Urinary bladder (tissue), 4 donors: Measurements from ENCODE around the gene HSF2BP. TPM values are rescaled to one million over a fixed set of nuclear protein-coding genes. Genes with fewer than 3 reads are reported as not detected.
"Not testable (repeated sequence)": the region's sequence is repeated elsewhere in the genome, so short reads cannot be mapped to it uniquely, and the experiment has no call there.

ENCODE experiments used
- DNase-seq: peaks from one replicate; pipeline ENCODE4 v3.0.0-alpha.2; 2015; ENCODE audit errors: extremely low spot score
- H3K27ac ChIP-seq: one replicate; pipeline ENCODE4 v1.5.1; 2013; ENCODE audit warnings: low read depth, mild to moderate bottlenecking, moderate library complexity
- H3K36me3 ChIP-seq: one replicate; pipeline ENCODE4 v1.6.1; 2013; ENCODE audit warnings: mild to moderate bottlenecking, moderate library complexity; ENCODE audit not compliant: insufficient read depth
- H3K4me1 ChIP-seq: one replicate; pipeline ENCODE4 v1.6.1; 2013; ENCODE audit warnings: mild to moderate bottlenecking, moderate library complexity; ENCODE audit not compliant: insufficient read depth
- H3K4me3 ChIP-seq: one replicate; pipeline ENCODE4 v1.5.1; 2013; ENCODE audit warnings: low read depth, low read length
- WGBS: extraction: QIAGEN DNeasy Blood & Tissue Kit; methylation state at CpG from one replicate; pipeline ENCODE4 v1.1.7; 2013; 5-methylcytosine and 5-hydroxymethylcytosine counted together
- polyA plus RNA-seq: library from polyadenylated mRNA; stranded (reverse); fragments of 200-250 nt; gene quantifications from one replicate; pipeline ENCODE4 v1.2.3, GENCODE V29; 2013
- total RNA-seq: library from RNA; depleted of rRNA; stranded (reverse); fragments of >200 nt; gene quantifications from one replicate; pipeline ENCODE4 v1.2.3, GENCODE V29; 2014
- donor health status: healthy with polysubstance abuse.
- donor health status: healthy.

The HSF2BP gene
- total and polyA plus RNA-seq, 2 donors, result 0.37 to 1.1 TPM

GRCh38 chr21:43632373-43632905 lies 26.8 kb downstream of the HSF2BP start:
- Histone ChIP-seq H3K4me1 (no peaks in the 10 kb centered on the region), H3K36me3 (no peaks in the 10 kb centered on the region), H3K27ac (no peak overlapping the region), H3K4me3 (no peak overlapping the region)
- WGBS, result 80% methylated on average over 5 of the region's 5 CpGs
- DNase-seq, result no peak

GRCh38 chr21:43631411-43632107 lies 27.7 kb downstream of the HSF2BP start:
- Histone ChIP-seq H3K4me3 (no peak overlapping the region), H3K4me1 (no peaks in the 10 kb centered on the region), H3K36me3 (no peaks in the 10 kb centered on the region), H3K27ac (no peak overlapping the region)
- WGBS, result 95% methylated on average over 14 of the region's 14 CpGs
- no peak for DNase-seq

GRCh38 chr21:43627527-43627926 lies 31.8 kb downstream of the HSF2BP start:
- 66% methylated on average over 2 of the region's 2 CpGs for WGBS
- no peaks in the 10 kb centered on the region for H3K36me3 ChIP-seq
- no peak overlapping the region for H3K27ac ChIP-seq
- H3K4me1 ChIP-seq, result no peaks in the 10 kb centered on the region
- DNase-seq, result no peak
- no peak overlapping the region for H3K4me3 ChIP-seq

- H3K27ac ChIP-seq, result no peak overlapping the region
- H3K36me3 ChIP-seq, result no peaks in the 10 kb centered on the region
- WGBS, result 27% methylated on average over 3 of the region's 3 CpGs
These were observed 32.9 kb downstream of the HSF2BP start for GRCh38 chr21:43626390-43626789.

GRCh38 chr21:43624339-43624738 lies 34.9 kb downstream of the HSF2BP start:
- no peaks in the 10 kb centered on the region for H3K36me3 ChIP-seq
- no peak overlapping the region for H3K27ac ChIP-seq
- no peak for DNase-seq
- H3K4me3 ChIP-seq, result no peak overlapping the region
- no peaks in the 10 kb centered on the region for H3K4me1 ChIP-seq
- 83% methylated on average over 4 of the region's 4 CpGs for WGBS

More at GRCh38 chr21:43626390-43626789, 32.9 kb downstream of the HSF2BP start:
- no peak overlapping the region for H3K4me3 ChIP-seq
- no peaks in the 10 kb centered on the region for H3K4me1 ChIP-seq
- no peak for DNase-seq

- DNase-seq, result no peak
- Histone ChIP-seq H3K4me3 (no peak overlapping the region), H3K27ac (no peak overlapping the region), H3K4me1 (no peaks in the 10 kb centered on the region), H3K36me3 (no peaks in the 10 kb centered on the region)
- WGBS, result 93% methylated on average over 2 of the region's 2 CpGs
These were observed 35.7 kb downstream of the HSF2BP start for GRCh38 chr21:43623588-43623987.

GRCh38 chr21:43622796-43623195 lies 36.5 kb downstream of the HSF2BP start:
- Histone ChIP-seq H3K36me3 (no peaks in the 10 kb centered on the region), H3K4me1 (no peaks in the 10 kb centered on the region), H3K4me3 (no peak overlapping the region), H3K27ac (no peak overlapping the region)
- WGBS, result 80% methylated on average over 2 of the region's 2 CpGs
- no peak for DNase-seq

- WGBS, result 89% methylated on average over 4 of the region's 4 CpGs
- Histone ChIP-seq H3K4me3 (no peak overlapping the region), H3K4me1 (no peaks in the 10 kb centered on the region), H3K36me3 (no peaks in the 10 kb centered on the region), H3K27ac (no peak overlapping the region)
- no peak for DNase-seq
These were observed 39.4 kb downstream of the HSF2BP start for GRCh38 chr21:43619856-43620255.

GRCh38 chr21:43619344-43619743 lies 39.9 kb downstream of the HSF2BP start:
- Histone ChIP-seq H3K27ac (no peak overlapping the region), H3K36me3 (no peaks in the 10 kb centered on the region), H3K4me1 (no peaks in the 10 kb centered on the region), H3K4me3 (no peak overlapping the region)
- DNase-seq, result no peak
- 92% methylated on average over 4 of the region's 4 CpGs for WGBS

GRCh38 chr21:43618940-43619339 lies 40.3 kb downstream of the HSF2BP start:
- no peak for DNase-seq

GRCh38 chr21:43616861-43617260 lies 42.4 kb downstream of the HSF2BP start:
- not testable (repeated sequence) for H3K27ac ChIP-seq, DNase-seq, H3K4me1 ChIP-seq, H3K4me3 ChIP-seq, H3K36me3 ChIP-seq
- WGBS, result 75% methylated on average over 3 of the region's 3 CpGs

More at GRCh38 chr21:43618940-43619339, 40.3 kb downstream of the HSF2BP start:
- H3K4me3 ChIP-seq, result no peak overlapping the region
- H3K36me3 ChIP-seq, result no peaks in the 10 kb centered on the region
- no peak overlapping the region for H3K27ac ChIP-seq
- no peaks in the 10 kb centered on the region for H3K4me1 ChIP-seq
- WGBS, result 91% methylated on average over 4 of the region's 4 CpGs

GRCh38 chr21:43614839-43615238 lies 44.4 kb downstream of the HSF2BP start:
- H3K27ac ChIP-seq, result no peak overlapping the region
- H3K4me1 ChIP-seq, result peaks cover 1% of the 10 kb centered on the region
- H3K4me3 ChIP-seq, result no peak overlapping the region
- no peaks in the 10 kb centered on the region for H3K36me3 ChIP-seq
- DNase-seq, result no peak
- WGBS, result 82% methylated on average over 5 of the region's 5 CpGs

- no peaks in the 10 kb centered on the region for H3K36me3 ChIP-seq
These were observed 45.3 kb downstream of the HSF2BP start for GRCh38 chr21:43613755-43614638.

More at GRCh38 chr21:43613755-43614638, 45.3 kb downstream of the HSF2BP start:
- no peak for DNase-seq
- no peak overlapping the region for H3K27ac ChIP-seq
- WGBS, result 81% methylated on average over 8 of the region's 8 CpGs
- no peak overlapping the region for H3K4me3 ChIP-seq
- peaks cover 3% of the 10 kb centered on the region for H3K4me1 ChIP-seq
